Measurements from ENCODE around the gene TRPM7. TPM values are rescaled to one million over a fixed set of nuclear protein-coding genes. Genes with fewer than 3 reads are reported as not detected.

Gene TRPM7
- 66.8 and 67.6 TPM in 2 replicates for total RNA-seq

GRCh38 chr15:50686469-50687301, at the start of gene TRPM7:
Gene TRPM7 (minus strand): TSS chr15:50686797. CDS start chr15:50686533, 264 bp downstream.

DNA sequence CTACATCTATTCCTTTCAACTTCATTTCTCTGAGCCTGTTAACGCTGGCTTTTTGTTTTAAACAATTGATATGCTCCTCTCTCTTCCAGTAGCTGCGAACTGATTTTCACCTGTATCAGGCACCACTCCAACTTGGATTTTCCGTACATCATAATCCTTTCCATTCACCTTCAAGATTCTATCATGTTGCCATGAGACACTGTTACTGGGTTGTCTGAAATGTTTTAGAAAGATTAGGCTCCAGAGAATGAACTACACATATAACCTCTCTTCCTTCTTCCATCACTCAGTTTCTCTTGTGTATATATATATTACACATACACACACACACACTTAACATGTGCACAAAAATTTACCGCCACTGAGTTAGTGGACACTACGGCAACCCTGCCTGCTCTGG, 140.0 kb downstream of the TRPM7 start, which contains the start of gene USP50:
TSS of gene USP50 (minus strand) at position 101 of the 400 bp plus-strand sequence. CDS start 141 bp downstream, outside the sequence.

Other genes starting within 250 kb of the TRPM7 start
- 0.29 TPM in 1 of 2 replicates, not detected in the other for gene USP50, start 140.1 kb downstream of the TRPM7 start, total RNA-seq
- 88.1 and 94.3 TPM in 2 replicates for gene SPPL2A, start 78.9 kb upstream of the TRPM7 start, total RNA-seq
- 10.3 and 15.7 TPM in 2 replicates for gene AP4E1, start 221.9 kb upstream of the TRPM7 start, total RNA-seq